IPS DF 4.7 (cell line): ENCODE measurements around the gene NPC1L1.
"Not testable (repeated sequence)": the region's sequence is repeated elsewhere in the genome, so short reads cannot be mapped to it uniquely, and the experiment has no call there.

Experiments
- DNase-seq: peaks from one replicate; pipeline ENCODE4 v3.0.0-alpha.2; 2013; ENCODE audit warnings: low spot score; ENCODE audit errors: extremely low read depth

Gene NPC1L1

GRCh38 chr7:44565795-44566559 lies 24.8 kb upstream of the NPC1L1 start:
- DNase-seq, result no peak

GRCh38 chr7:44565097-44565794 lies 24.1 kb upstream of the NPC1L1 start:
- no peak for DNase-seq

- DNase-seq, result no peak
These were observed 23.5 kb upstream of the NPC1L1 start for GRCh38 chr7:44564606-44565005.

- no peak for DNase-seq
These were observed 22.1 kb upstream of the NPC1L1 start for GRCh38 chr7:44563171-44563679.

GRCh38 chr7:44562622-44562962 lies 21.5 kb upstream of the NPC1L1 start:
- not testable (repeated sequence) for DNase-seq

GRCh38 chr7:44561962-44562621 lies 21.0 kb upstream of the NPC1L1 start:
- DNase-seq, result no peak

- DNase-seq, result no peak
These were observed 20.4 kb upstream of the NPC1L1 start for GRCh38 chr7:44561481-44561880.

- no peak for DNase-seq
These were observed 18.4 kb upstream of the NPC1L1 start for GRCh38 chr7:44559485-44559884.

GRCh38 chr7:44557485-44557884 lies 16.4 kb upstream of the NPC1L1 start:
- no peak for DNase-seq

- DNase-seq, result no peak
These were observed 14.2 kb upstream of the NPC1L1 start for GRCh38 chr7:44555350-44555749.

- not testable (repeated sequence) for DNase-seq
These were observed 11.4 kb upstream of the NPC1L1 start for GRCh38 chr7:44552473-44553005.

- DNase-seq, result no peak
These were observed 8.3 kb upstream of the NPC1L1 start for GRCh38 chr7:44549457-44549856.

- no peak for DNase-seq
These were observed 7.8 kb upstream of the NPC1L1 start for GRCh38 chr7:44548893-44549292.

GRCh38 chr7:44547536-44548231 lies 6.6 kb upstream of the NPC1L1 start:
- no peak for DNase-seq

GRCh38 chr7:44541876-44542610 lies 913 bp upstream of the NPC1L1 start:
- DNase-seq, result no peak

GRCh38 chr7:44540592-44541027 lies 520 bp downstream of the NPC1L1 start:
- no peak for DNase-seq

GRCh38 chr7:44539669-44540506 lies 1.2 kb downstream of the NPC1L1 start:
- DNase-seq, result no peak

GRCh38 chr7:44538798-44539668 lies 2.1 kb downstream of the NPC1L1 start:
- DNase-seq, result no peak
